ENCODE results near the gene ODAD3. TPM values are rescaled to one million over a fixed set of nuclear protein-coding genes. Genes with fewer than 3 reads are reported as not detected.
"Not testable (repeated sequence)": the region's sequence is repeated elsewhere in the genome, so short reads cannot be mapped to it uniquely, and the experiment has no call there.

The ODAD3 gene
- total RNA-seq, 1 experiment from 2014 or later = 0.14 TPM

DNA sequence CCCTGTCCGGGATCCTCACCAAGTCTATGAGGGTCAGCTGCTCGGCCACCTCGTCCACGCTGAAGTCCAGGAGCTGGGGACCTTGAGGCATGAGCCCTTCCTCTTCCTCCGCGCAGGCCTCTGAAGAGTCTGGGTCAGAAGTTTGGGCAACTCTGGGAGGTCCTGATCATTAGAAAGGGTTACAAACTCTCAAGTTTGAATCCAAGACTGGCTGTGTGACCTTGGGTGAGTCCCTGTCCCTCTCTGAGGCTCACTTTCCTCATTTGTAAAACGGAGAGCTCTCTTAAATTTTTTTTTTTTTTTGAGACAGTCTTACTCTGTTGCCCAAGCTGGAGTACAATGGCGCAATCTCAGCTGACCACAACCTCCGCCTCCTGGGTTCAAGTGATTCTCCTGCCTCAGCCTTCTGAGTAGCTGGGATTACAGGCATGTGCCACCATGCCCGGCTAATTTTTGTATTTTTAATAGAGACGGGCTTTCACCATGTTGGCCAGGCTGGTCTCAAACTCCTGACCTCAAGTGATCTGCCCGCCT is 28.2 kb downstream of the ODAD3 start:
- not testable (repeated sequence) for DNase-seq (ENCODE audit: low read depth)

DNA sequence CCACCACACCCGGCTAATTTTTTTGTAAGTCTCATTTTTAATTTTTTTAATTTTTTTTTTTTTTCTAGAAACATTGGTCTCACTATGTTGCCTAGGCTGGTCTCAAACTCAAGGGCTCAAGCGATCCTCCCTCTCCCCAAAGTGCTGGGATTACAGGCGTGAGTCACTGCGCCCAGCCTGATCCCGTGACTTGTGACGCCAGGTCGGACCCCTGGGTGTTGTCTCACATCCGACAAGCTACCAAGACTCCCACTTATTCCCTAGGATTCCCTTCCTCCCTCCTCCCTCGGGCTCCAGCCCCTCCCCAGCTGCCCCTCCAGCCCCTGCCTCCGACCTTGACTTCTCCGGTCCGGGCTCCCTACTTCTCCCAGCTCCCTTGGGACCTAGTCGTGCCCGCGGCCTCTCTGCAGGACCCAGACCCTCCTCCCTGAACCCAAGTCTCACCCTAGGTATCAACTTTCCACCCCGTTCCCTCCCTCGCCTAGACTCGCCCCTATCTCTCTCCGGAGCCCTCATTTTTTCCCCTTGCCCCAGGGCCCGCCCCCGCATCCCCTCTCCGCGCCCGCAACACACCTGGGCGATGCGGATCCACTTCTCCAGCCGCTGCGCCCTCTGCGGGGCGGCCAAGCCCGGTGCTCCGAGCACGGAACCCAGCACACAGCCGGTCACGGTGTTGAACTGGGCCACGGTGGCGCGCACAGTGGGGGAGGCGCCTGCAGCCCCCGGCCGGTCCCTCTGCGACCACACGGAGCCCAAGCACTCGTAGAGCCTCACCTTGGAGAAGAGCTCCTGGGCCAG is 28.9 kb downstream of the ODAD3 start:
- DNase-seq (ENCODE audit: low read depth) = no peak

DNA sequence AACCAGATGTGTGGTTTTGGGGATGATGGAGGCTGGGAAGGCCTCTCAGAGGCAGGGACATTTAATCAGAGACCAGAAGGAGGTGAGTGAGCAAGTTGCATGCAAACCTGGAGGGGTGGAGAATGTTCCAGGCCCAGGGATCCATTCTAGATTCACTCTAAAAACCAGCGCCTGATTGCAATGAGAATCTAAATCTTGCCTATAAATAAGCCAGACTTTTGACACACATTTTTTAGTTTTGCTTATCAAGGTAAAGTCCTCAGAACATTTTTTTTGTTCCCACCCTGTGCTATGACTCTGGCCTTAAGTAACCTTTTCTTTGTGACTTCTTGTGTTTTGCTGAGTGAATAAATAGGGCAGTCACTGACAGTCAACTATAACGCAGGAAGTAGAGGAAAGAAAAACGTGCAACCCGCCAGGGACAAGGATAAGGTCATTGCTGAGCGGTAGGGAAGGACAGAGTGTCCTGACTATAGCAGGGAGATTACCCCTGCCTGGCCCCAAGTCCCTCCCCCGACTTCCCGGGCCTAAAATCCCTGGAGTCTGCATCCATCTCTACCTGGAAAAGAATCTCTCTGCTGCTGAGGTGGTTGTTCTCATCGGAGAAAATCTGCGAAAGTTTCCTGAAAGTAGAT is 30.2 kb downstream of the ODAD3 start:
- DNase-seq (ENCODE audit: low read depth) = no peak

DNA sequence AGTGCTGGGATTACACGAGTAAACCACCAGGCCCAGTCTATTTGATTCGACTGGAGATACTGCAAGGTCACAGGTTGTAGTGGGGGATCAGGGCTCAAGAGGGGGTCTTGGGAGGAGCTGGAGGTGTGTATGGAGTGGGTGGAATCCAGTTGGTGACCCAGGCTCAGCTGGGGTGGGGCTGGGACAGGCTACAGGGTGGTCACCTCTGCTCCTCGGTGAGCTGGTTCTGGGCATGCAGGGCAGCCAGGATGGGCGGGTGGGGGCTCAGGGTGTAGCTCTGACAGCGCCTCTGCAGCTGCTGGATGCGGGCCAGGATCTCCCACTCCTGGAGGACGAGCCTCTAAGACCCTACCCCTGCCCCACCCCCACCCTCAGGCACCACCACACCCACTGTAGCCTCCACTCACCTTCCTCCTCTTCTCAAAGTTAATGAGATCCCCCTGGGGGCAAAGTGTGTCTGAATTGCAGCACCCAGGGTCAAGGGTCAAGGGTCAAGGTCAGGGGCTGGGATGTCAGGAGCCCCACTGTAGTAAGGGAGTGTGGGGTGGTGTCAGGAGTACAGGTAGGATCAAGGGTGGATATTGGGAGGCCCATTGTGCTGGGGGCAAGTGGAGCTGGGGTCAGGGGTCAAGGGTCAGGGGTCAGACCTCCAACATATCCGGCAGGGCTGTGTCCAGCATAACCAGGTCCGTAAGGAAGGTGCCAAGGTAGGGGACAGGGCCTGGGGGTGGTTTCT is 32.9 kb downstream of the ODAD3 start:
- DNase-seq (ENCODE audit: low read depth) = no peak

DNA sequence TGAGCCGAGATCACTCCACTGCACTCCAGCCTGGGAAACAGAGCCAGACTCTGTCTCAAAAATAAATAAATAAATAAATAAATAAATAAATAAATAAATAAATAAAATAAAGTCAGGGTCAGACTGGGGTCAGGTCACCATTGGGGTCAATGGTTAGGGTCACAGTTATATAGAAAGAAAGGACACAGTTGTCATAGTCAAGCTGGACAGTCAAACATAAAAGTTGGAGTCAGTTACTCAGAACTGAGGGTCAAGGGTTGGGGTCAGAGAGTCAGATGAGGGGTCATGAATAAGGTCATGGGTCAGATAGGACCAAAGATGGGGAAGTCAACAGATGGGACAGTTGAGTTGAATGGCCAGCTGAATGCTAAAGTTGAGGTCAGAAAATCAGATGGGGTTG is 34.1 kb downstream of the ODAD3 start:
- no peak for DNase-seq (ENCODE audit: low read depth)

DNA sequence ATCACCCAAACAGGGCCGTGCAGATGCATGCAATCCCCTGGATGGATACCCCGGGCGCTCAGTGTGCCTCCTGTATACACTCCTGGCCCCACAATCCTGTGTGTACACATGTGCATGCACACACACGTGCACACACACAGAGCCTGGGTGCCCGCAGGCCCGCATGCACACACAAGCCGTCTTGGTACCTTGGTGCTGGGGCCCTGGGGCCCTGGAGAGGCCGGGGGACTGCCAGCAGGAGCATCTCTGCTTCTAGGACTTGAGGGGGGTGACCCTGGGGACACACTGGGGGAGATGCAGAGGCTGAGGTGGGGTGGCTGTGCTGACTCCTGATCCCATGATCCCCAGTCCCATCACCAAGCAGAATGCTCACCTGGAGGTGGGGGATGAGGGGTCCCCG is 35.3 kb downstream of the ODAD3 start:
- no peak for DNase-seq (ENCODE audit: low read depth)

DNA sequence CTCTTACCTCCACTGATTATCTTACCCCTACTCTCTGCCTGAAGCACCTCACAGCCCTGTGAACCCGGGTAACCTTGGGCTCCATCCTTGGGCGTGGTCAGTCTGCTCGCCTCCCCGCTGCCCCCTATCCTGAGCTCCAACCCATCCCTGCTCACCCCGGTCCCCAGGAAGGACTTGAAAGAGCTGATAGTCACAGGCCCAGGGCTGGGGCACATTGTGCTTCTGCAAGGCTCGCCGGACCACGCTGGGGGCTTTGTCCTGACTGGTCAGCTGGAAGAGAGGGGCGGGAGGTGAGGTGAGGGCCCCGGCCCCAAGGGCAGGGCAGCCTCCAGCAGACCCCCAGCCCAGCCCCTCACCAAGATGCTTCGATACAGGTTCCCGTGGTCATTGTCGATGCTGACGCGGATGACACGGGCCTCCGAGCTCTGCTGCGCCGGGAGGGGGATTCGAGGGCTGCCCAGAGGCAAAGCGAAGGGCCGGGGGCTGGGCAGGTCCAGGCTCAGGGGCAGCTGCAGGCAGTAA is 37.8 kb downstream of the ODAD3 start:
- no peak for DNase-seq (ENCODE audit: low read depth)

DNA sequence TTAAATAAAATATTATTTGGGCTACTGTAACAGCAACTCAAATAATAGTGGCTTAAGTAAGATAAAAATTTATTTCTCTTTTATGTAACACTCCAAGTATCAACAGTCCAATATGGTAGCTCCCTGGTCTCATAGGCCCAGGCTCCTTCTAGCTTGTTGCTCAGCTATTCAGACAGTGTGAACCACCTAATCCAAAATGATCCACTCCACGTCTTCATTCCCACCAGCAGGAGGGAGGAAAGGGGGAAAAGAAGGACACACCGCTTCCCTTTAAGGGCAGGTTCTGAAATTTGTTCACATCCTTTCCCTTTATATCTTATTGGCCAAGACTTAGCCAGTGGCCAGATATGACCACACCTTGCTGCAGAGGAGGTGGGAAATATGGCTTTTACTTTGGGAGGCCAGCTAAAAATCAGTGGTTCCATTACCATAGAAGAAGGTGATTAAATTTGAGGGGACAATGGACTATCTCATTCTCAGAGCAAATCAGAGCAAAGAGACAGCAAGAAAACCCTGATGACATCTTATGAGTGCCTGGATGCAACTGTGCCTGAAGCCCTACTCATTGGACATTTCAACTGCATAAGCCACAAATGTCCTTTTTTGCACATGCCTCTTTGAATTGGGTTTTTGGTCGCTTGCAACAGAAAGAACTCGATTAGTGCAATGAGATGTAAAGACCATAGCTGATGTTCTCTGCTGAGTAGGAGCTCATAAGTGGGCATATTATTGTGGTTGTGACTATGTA is 43.8 kb downstream of the ODAD3 start:
- DNase-seq (ENCODE audit: low read depth) = no peak

DNA sequence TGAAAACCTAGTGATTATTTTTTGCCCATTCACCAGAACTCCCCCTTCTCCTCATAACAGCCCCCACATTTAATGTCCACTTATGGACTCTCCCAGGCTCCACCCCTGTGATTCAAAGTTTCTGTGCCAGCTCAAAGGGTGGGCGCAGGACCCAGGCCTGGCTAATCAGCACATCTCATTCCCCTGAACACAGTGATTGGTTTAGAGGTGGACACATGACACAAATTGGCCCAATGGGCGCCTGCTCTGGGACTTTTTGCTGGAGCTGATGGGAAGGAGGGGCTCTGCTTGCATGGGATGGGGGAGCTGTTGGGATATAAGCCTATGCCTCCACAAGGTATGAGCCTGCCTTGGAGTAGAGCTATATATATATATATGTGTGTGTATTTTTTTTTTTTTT is 44.6 kb downstream of the ODAD3 start:
- no peak for DNase-seq (ENCODE audit: low read depth)

DNA sequence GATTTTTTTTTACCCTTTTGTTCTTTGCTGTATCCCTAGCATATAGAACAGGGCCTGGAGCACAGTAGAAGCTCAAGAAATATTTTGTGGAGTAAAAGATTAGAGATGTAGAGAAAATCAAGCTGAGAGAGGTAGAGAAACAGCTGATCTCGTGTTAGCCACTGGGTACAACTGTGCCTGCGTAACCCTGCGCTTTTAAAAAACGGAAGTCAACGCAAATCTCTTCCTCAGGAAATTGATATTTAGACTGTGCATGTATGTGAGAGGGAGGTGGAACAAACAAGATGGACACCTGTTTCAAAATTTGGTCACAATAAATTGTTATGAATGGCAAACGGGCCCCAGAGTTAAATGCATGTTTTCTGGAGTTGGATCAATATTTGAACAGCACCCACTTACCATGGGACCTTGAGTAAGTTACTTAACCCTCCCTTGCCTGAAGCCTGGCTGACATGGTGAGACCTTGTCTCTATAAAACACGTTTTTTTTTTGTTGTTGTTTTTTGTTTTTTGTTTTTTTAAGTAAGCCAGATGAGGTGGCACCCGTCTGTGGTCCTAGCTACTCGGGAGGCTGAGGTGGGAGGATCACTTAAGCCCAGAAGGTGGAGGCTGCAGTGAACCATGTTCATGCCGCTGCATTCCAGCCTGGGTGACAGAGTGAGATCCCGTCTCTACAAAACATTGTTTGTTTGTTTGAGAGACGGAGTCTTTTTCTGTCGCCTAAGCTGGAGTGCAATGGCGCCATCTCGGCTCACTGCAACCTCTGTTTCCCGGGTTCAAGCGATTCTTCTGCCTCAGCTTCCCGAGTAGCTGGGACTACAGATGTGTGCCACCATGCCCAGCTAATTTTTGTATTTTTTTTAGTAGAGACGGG is 47.5 kb downstream of the ODAD3 start:
- no peak for DNase-seq (ENCODE audit: low read depth)

DNA sequence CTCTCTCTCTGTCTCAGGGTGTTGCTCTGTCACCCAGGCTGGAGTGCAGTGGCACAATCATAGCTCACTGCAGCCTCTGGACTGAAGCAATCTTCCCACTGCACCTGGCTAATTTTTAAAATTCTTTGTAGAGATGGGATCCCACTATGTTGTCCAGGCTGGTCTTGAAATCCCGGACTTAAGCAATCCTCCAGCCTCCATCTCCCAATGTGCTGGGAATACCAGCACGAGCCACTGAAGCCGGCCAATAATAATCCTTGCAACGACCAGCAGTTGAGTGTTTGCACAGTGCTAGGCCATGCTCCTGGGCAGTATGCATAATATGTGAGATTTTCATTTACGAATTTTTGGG is 50.2 kb downstream of the ODAD3 start:
- DNase-seq (ENCODE audit: low read depth) = no peak

DNA sequence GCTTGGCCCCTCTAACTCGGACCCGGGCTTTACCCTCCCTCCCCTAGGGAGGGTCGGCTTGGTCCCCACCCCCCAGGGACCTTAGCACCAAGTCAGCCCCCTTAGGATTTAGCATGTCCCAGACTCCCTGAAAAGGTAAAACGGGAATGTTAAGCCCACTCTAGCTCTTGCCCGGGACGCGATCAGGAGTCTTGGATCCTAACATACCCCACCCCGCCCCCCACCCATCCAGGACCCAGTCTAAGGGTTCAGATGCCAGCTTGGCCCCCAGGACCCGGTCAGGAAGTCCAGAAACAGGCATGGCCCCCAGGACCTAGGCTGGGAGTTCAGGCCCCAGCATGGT is 51.2 kb downstream of the ODAD3 start:
- no peak for DNase-seq (ENCODE audit: low read depth)

DNA sequence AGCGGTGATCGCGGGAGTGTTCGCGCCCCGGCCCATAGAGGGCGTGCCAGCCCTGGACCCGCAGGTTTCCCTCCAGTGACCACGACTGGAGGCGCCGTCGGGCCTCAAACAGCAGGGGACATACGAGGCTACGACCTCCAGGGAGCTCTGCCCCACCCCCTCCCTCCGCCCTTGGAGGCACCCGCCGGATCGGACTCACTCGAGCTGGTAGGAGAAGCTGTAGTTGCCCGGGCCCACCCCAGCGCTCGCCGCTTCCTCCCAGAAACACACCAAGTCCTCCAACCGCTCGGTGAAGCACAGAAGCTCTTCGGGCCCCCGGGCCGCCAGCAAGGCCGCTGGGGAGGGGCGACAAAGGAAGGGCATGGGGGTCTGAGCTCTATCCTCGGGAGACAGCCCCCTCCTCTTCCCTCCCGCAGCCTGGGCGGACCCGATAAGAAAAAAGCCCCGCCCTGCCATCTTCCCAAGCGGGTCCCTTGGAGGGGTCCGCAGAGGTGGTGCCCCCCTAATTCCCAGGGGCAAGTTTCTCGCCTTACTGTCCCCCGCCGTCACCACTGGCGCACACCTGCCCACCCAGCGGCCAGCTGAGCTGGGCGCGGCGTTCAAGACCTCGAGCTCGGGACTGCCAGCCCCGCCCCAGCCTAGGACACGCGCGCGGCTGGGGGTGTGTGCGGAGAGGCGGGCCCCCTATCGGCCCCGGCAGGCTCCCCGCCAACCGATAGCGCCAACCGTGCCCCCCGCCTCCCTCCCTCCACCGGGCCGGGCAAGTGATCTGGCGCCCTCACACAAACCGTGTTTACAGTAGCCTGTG is 51.8 kb downstream of the ODAD3 start:
- DNase-seq (ENCODE audit: low read depth) = no peak

DNA sequence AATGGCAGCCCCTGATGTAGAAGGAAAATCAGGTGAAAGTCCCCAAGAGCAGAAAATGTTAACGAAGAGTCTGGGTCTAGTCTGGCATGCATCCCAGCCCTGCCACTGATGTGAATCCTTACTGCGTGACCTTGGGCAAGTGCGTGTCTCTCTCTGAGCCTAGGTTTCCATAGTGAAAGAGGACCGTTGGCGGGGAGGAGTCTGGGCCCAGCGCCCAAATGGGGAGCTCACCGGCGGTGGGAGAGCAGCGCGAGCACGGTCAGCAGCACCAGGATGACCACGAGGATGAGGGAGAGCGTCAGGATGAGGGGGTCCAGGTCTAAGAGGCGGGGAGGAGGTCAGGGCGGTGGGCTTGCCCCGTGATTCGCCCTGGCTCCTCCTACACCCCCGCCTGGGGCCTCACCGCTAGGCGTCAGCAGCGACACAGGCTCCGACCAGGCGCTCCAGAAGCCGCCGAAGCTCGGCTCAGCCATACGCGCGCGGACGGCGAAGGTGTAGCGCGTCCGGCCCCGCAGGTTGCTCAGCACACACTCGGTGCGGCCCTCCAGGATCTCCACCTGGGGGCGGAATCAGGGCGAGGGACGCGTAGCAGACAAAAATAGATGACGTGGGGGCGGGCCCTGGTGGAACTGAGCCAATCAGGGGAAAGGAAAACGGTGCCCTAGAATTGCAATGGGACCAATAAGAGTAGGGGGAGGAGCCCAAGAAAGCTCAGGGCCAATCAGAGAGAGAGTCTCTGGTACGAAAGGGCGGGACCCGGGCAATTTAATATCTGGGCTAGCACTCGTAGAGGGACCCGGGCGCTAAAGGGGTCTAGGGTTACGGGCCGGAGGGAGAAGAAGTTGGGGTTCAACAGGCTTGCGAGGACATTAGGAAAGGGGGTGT is 54.0 kb downstream of the ODAD3 start:
- DNase-seq (ENCODE audit: low read depth) = peak; percentile 93

DNA sequence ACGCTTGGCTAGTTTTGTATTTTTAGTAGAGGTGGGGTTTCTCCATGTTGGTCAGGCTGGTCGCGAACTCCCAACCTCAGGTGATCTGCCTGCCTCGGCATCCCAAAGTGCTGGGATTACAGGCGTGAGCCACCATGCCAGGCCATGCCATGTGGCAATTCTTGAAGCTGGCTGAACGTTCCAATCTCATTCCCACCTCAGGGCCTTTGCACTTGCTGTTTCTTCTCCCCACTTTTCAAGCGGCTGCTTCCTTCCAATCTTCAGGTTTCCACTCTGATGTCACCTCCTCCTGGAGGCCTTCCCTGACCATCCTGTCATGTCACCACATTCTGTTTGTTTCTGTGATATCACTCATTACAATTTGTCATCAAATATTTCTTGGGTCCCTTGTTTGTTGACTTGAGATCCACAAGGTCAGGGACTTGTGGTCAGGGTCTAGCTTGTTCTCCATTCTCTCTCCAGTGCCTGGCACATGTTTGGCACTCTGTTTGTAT is 55.0 kb downstream of the ODAD3 start:
- DNase-seq (ENCODE audit: low read depth) = no peak

DNA sequence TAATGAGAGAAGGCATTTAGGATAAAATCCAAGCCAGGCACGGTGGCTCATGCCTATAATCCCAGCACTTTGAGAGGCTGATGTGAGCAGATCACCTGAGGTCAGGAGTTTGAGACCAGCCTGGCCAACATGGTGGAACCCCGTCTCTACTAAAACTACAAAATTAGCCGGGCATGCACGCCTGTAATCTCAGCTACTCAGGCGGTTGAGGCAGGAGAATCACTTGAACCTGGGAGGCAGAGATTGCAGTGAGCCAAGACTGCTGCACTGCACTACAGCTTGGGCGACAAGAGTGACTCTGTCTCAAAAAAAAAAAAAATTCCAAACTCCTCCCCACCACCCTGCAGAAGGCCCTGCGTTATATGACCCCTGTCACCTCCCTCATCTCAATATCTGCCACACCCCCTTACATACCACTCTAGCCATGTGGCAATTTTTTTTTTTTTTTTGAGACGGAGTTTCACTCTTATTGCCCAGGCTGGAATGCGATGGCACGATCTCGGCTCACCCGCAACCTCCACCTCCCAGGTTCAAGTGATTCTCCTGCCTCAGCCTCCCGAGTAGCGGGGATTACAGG is 55.6 kb downstream of the ODAD3 start:
- DNase-seq (ENCODE audit: low read depth) = not testable (repeated sequence)

DNA sequence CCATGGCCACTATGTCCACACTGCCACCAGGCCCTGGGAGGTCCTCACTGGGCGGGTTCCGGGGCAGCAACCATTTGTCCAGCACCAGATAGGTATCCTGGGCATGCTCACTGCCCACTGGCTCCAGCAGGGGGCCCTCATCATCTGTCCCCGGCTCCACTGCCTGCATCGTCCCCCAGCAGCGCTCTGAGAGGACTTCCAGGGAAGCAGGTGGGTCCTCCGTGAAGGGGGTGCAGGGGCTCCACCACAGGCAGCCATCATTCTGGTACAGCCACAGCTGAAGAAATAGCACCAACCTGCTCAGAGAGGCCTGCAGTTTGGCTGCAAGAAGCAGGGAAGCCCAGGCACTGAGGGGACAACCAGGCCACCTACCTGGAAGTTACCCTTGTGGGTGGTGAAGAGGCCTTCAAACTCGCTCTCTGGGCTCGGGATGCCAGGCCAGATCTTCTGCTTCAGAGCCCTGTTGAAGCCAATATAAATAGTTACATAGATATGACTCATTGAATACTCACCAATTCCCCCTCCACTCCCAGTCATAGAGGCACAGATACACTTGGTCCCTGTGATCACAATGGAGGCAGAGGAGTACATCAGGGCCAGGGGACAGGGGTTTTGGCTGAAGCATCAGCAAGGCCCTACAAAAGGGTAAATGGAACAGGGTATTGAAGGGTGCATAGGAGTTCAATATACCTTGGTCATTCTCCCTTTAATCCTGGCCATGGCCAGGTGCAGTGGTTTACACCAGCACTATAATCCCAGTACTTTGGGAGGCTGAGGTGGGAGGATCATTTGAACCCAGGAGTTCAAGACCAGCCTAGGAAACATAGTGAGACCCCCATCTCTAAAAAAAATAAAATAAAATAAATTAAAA is 56.4 kb downstream of the ODAD3 start:
- peak; percentile 81 for DNase-seq (ENCODE audit: low read depth)

Data from HT1080 (cell line).